K562 (cell line): Measurements from ENCODE around the gene ISM1. TPM values are rescaled to one million over a fixed set of nuclear protein-coding genes. Genes with fewer than 3 reads are reported as not detected.

Source experiments
- ATAC-seq: fragments of 200-7000 bp; cut with Tn5 transposase; 3 replicates; pipeline ENCODE4 v1.9.1; 2020; ENCODE audit warnings: moderate library complexity
- BruUV-seq: library from RNA; stranded (reverse); fragments of 400-500 nt; replicated peaks from 2 replicates; lab custom pipeline; 2021; lab: Mats Ljungman, UMichigan
- CTCF ChIA-PET: fragments of 300-600 bp; formaldehyde crosslinking; extraction: SDS; loops from one replicate; lab custom pipeline; 2021; ENCODE audit warnings: low intra/inter-chr PET ratio; lab: Yijun Ruan, JAX
- POLR2A ChIA-PET: fragments of 300-600, 350-650 bp; sonication (Branson Sonifier 250); formaldehyde crosslinking; extraction: SDS; loops from one replicate; lab custom pipeline; 2021; ENCODE audit warnings: antibody characterized with exemption, inconsistent platforms; lab: Yijun Ruan, JAX
- DNase-seq, 4 experiments: peaks; one replicate each; pipeline versions ENCODE4 v3.0.0 to v3.0.0-alpha.2; 2011 to 2018; ENCODE audit warnings: low spot score in 3 of 4, mixed read lengths in 3 of 4; ENCODE audit errors: extremely low read depth in 1 of 4
- FAIRE-seq: peaks from 2 replicates; lab custom pipeline; 2011; peaks lifted over from hg19 to GRCh38; lab: Jason Lieb, UNC
- H2AFZ ChIP-seq: 2 replicates; pipeline ENCODE4 v1.6.0; 2011; ENCODE audit warnings: low read depth, low read length, control low read depth, inconsistent platforms
- H3K27ac ChIP-seq: fragments of 200-600 bp; 3 replicates; pipeline ENCODE4 v1.8.0; 2011; ENCODE audit warnings: low read depth, mild to moderate bottlenecking, control low read depth, inconsistent platforms, low read length, moderate library complexity, mixed read lengths; ENCODE audit errors: extremely low read depth
- H3K27me3 ChIP-seq, 2 experiments: fragments of 300-600 bp in 1 of 2; 2 replicates in 1 of 2; 3 replicates in 1 of 2; pipeline versions ENCODE4 v1.6.0 to v1.8.0; 2011; ENCODE audit warnings: inconsistent platforms in 2 of 2, low read length in 2 of 2, mild to moderate bottlenecking in 1 of 2, mixed read lengths in 1 of 2, moderate library complexity in 1 of 2; ENCODE audit not compliant: control insufficient read depth in 2 of 2, insufficient read depth in 2 of 2
- H3K36me3 ChIP-seq: fragments of 300-600 bp; 3 replicates; pipeline ENCODE4 v1.8.0; 2011; ENCODE audit warnings: mild to moderate bottlenecking, low read length, inconsistent platforms; ENCODE audit not compliant: control insufficient read depth, insufficient read depth
- H3K4me1 ChIP-seq, 2 experiments: fragments of 200-600 bp in 1 of 2; replicated peaks in 1 of 2; 2 replicates in 1 of 2; 3 replicates in 1 of 2; pipeline versions ENCODE4 v1.5.1 to v1.8.0; 2011; ENCODE audit warnings: inconsistent platforms in 2 of 2, low read length in 2 of 2, mild to moderate bottlenecking in 1 of 2, mixed read lengths in 1 of 2, moderate library complexity in 1 of 2; ENCODE audit not compliant: control insufficient read depth in 2 of 2, insufficient read depth in 2 of 2
- H3K4me2 ChIP-seq: 2 replicates; pipeline ENCODE4 v1.6.1; 2011; ENCODE audit warnings: low read length, control low read depth, inconsistent platforms, mixed read lengths; ENCODE audit not compliant: insufficient read depth
- H3K4me3 ChIP-seq: fragments of 200-600 bp; sonication (generic), shearing (Covaris generic); 2 replicates; pipeline ENCODE4 v1.5.1; 2016; ENCODE audit warnings: control low read depth, inconsistent platforms
- H3K79me2 ChIP-seq: fragments of 200-600 bp; 3 replicates; pipeline ENCODE4 v1.8.0; 2011; ENCODE audit warnings: low read length, inconsistent platforms; ENCODE audit not compliant: control insufficient read depth, insufficient read depth
- H3K9ac ChIP-seq, 2 experiments: 2 replicates each; pipeline versions ENCODE4 v1.6.0 to v1.6.1; 2011; ENCODE audit warnings: low read depth in 2 of 2, low read length in 2 of 2, control low read depth in 1 of 2, inconsistent platforms in 1 of 2, mild to moderate bottlenecking in 1 of 2, mixed read lengths in 1 of 2; ENCODE audit not compliant: insufficient read depth in 1 of 2
- H3K9me1 ChIP-seq: one replicate; pipeline ENCODE4 v1.6.0; 2011; ENCODE audit warnings: inconsistent platforms, mild to moderate bottlenecking, low read length, moderate library complexity; ENCODE audit not compliant: control insufficient read depth, insufficient read depth
- H3K9me3 ChIP-seq: replicated peaks from 2 replicates; pipeline ENCODE4 v1.5.1; 2011; ENCODE audit warnings: low read depth, low read length, inconsistent platforms; ENCODE audit not compliant: control insufficient read depth, insufficient read depth
- H4K20me1 ChIP-seq: replicated peaks from 2 replicates; pipeline ENCODE4 v1.6.1; 2011; ENCODE audit warnings: low read length, inconsistent platforms, mixed read lengths; ENCODE audit not compliant: control insufficient read depth, insufficient read depth
- ARID2 ChIP-seq: fragments of 450-650 bp; IDR thresholded peaks from 2 replicates; pipeline ENCODE4 v1.6.1; 2017; ENCODE audit warnings: antibody characterized with exemption, mild to moderate bottlenecking
- MCM7 ChIP-seq, 2 experiments: fragments of 450-650 bp; IDR thresholded peaks; 2 replicates each; pipeline ENCODE4 v1.6.1; 2016 to 2018
- PHB2 ChIP-seq: fragments of 450-650 bp; IDR thresholded peaks from 2 replicates; pipeline ENCODE4 v1.6.1; 2017; ENCODE audit warnings: low read depth
- RBM15 ChIP-seq: fragments of 200-400 bp; formaldehyde crosslinking; IDR thresholded peaks from 2 replicates; pipeline ENCODE4 v1.6.1; 2018; ENCODE audit warnings: mild to moderate bottlenecking, low read length, moderate library complexity; ENCODE audit not compliant: insufficient read depth
- YY1 ChIP-seq, 3 experiments: IDR thresholded peaks; 2 replicates each; pipeline ENCODE4 v1.6.1; 2011; ENCODE audit warnings: low read length in 2 of 3, mild to moderate bottlenecking in 2 of 3, moderate library complexity in 2 of 3, borderline replicate concordance in 1 of 3, control low read depth in 1 of 3, low read depth in 1 of 3; ENCODE audit not compliant: insufficient read depth in 3 of 3, insufficient replicate concordance in 2 of 3, control insufficient read depth in 1 of 3, insufficient read length in 1 of 3; ENCODE audit errors: extremely low read depth in 1 of 3
- ZFP1 ChIP-seq: fragments of 450-650 bp; formaldehyde crosslinking; IDR thresholded peaks from 2 replicates; pipeline ENCODE4 v1.4.0; 2020; ENCODE audit warnings: mild to moderate bottlenecking, mixed read lengths
- ZNF134 ChIP-seq: fragments of 250-450 bp; sonication (Bioruptor Pico); conservative IDR thresholded peaks from 2 replicates; pipeline ENCODE4 v1.4.0; 2020
- ZNF324 ChIP-seq: fragments of 250-450 bp; sonication (Bioruptor Pico); IDR thresholded peaks from 2 replicates; pipeline ENCODE4 v1.4.0; 2020; ENCODE audit warnings: mild to moderate bottlenecking
- ZNF717 ChIP-seq: fragments of 250-450 bp; sonication (Bioruptor Pico); IDR thresholded peaks from 2 replicates; pipeline ENCODE4 v1.5.0; 2021
- ZNF764 ChIP-seq: fragments of 250-450 bp; sonication (Bioruptor Pico); IDR thresholded peaks from 2 replicates; pipeline ENCODE4 v1.4.0; 2020; ENCODE audit warnings: low read depth, mild to moderate bottlenecking, moderate library complexity
- WGBS: fragments of 100-300 bp; shearing (Covaris generic); methylation state at CpG from one replicate; pipeline ENCODE4 v1.1.6; 2016; ENCODE audit warnings: low coverage, mixed read lengths; ENCODE audit not compliant: insufficient coverage; ENCODE audit errors: missing lambda C conversion rate; 5-methylcytosine and 5-hydroxymethylcytosine counted together
- in situ Hi-C: fragments of 300-500 bp; cut with MboI; formaldehyde crosslinking; loops from 4 replicates; pipeline ENCODE4 v1.15.0; 2018; ENCODE audit warnings: inconsistent platforms, mixed read lengths
- intact Hi-C: fragments of 100-400 bp; cut with micrococcal nuclease; formaldehyde crosslinking; loops from 2 replicates; pipeline ENCODE4 v1.14.2; 2022
- polyA plus RNA-seq, 8 experiments: library from polyadenylated mRNA; depleted of rRNA in 4 of 8; stranded (reverse) in 5 of 8; unstranded in 3 of 8; fragments of >200 nt; fragmentation: Nextera tagmentation in 2 of 8; fragmentation: Illumina TruSeq in 1 of 8; extraction: Ambion mirVana in 2 of 8; extraction: Trizol in 1 of 8; gene quantifications; 2 replicates each; pipeline versions ENCODE4 v1.2.1 to v1.2.3, GENCODE V29; 2011 to 2014; ENCODE audit warnings: inconsistent platforms in 1 of 8, missing spikeins in 1 of 8
- total RNA-seq, 7 experiments: library from RNA; depleted of rRNA in 6 of 7; stranded (reverse); fragments of >200 nt in 6 of 7; fragmentation: Illumina TruSeq in 2 of 7; extraction: Trizol in 2 of 7; gene quantifications; 2 replicates each; pipeline versions ENCODE4 v1.2.1 to v1.2.3, GENCODE V29; 2011 to 2021; ENCODE audit warnings: low replicate concordance in 1 of 7
- TF ChIP-seq, protein P1 (sequence below): fragments of 250-450 bp; sonication (Bioruptor Pico); IDR thresholded peaks from 2 replicates; pipeline ENCODE4 v1.4.0; 2020; ENCODE audit warnings: borderline replicate concordance
- TF ChIP-seq, protein P2 (sequence below): sonication (generic); formaldehyde crosslinking; IDR thresholded peaks from 2 replicates; pipeline ENCODE4 v1.4.0; 2020; ENCODE audit warnings: mild to moderate bottlenecking, missing genetic modification reagents

Gene ISM1
- total and polyA plus RNA-seq, 9 of the 15 experiments (the other 6 are each of a cell fraction or from before 2014, with no cell fraction given): not detected

DNA sequence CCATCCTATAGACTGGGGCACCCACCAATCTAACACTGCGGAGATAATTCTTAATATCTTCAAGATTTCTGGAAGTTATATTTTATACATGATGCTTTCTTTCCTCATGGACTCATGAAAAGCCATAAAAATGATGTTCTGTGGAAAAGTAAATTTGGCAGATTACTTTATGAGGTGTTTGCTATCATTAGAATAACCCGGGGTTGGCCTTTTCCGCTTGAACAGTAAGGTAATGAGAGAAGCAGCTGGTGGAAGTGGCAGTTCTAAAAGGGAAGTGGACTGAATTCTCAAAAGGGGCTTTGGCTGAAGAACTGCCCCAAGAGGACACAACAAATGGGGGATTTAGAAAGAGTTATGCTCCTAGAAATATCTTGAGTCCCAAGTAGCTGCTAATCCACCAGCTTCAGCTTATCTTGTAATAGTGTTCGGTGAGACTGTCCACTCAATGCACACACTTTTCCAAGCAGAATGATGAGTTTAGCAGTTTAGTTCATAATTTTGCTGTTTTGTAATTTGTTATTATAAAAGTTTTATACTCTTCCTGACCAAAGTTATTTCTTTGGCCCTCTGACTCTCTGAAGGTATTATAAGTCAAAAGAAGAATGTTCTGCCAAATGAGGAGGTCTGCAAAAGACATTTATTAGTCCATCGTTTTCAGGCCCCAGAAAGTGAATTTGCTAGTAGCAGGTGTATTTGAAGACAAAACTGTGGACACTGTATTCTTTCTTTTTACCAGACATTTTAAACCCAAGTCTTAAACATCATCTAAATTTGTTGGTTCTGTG, 2.9 kb downstream of the ISM1 start:
- ATAC-seq (no peak), DNase-seq (no peak), FAIRE-seq (no peak)
- intact Hi-C loops: no loop called here
- 6% methylated on average over 5 of the region's 5 CpGs for WGBS
- H3K9me1 ChIP-seq: no peaks in the 10 kb centered on the region
- H3K36me3 ChIP-seq: no peaks in the 10 kb centered on the region
- POLR2A ChIA-PET: no interaction called here
- H3K4me2 ChIP-seq: no peak overlapping the region
- H3K4me3 ChIP-seq: no peak overlapping the region
- H3K27me3 ChIP-seq: no peaks in the 10 kb centered on the region
- no peaks in the 10 kb centered on the region for H3K4me1 ChIP-seq
- no peak overlapping the region for H2AFZ ChIP-seq
- TF ChIP-seq PHB2: no peak
- no peak for TF ChIP-seq YY1 (IDR thresholded peaks at IDR 0.05; ENCODE audit: borderline replicate concordance in 1 of 3, control insufficient read depth in 1 of 3, extremely low read depth in 1 of 3, insufficient read depth in 3 of 3, insufficient read length in 1 of 3, insufficient replicate concordance in 2 of 3, low read depth in 1 of 3, low read length in 2 of 3)
- TF ChIP-seq ZNF717 (CRISPR knock-in tag): no peak
- TF ChIP-seq, protein P1, sequence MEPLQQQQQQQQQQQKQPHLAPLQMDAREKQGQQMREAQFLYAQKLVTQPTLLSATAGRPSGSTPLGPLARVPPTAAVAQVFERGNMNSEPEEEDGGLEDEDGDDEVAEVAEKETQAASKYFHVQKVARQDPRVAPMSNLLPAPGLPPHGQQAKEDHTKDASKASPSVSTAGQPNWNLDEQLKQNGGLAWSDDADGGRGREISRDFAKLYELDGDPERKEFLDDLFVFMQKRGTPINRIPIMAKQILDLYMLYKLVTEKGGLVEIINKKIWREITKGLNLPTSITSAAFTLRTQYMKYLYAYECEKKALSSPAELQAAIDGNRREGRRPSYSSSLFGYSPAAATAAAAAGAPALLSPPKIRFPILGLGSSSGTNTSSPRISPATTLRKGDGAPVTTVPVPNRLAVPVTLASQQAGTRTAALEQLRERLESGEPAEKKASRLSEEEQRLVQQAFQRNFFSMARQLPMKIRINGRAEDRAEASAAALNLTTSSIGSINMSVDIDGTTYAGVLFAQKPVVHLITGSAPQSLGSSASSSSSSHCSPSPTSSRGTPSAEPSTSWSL (CRISPR knock-in tag): no peak
- TF ChIP-seq, protein P2, sequence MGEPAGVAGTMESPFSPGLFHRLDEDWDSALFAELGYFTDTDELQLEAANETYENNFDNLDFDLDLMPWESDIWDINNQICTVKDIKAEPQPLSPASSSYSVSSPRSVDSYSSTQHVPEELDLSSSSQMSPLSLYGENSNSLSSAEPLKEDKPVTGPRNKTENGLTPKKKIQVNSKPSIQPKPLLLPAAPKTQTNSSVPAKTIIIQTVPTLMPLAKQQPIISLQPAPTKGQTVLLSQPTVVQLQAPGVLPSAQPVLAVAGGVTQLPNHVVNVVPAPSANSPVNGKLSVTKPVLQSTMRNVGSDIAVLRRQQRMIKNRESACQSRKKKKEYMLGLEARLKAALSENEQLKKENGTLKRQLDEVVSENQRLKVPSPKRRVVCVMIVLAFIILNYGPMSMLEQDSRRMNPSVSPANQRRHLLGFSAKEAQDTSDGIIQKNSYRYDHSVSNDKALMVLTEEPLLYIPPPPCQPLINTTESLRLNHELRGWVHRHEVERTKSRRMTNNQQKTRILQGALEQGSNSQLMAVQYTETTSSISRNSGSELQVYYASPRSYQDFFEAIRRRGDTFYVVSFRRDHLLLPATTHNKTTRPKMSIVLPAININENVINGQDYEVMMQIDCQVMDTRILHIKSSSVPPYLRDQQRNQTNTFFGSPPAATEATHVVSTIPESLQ (CRISPR knock-in tag): no peak
- TF ChIP-seq ZNF324 (CRISPR knock-in tag): no peak
- TF ChIP-seq ZNF764 (CRISPR knock-in tag): no peak
- no peak for TF ChIP-seq RBM15
- no peak for TF ChIP-seq ARID2
- no peak for TF ChIP-seq MCM7 (IDR thresholded peaks at IDR 0.05)
- no peak for TF ChIP-seq ZFP1
- TF ChIP-seq ZNF134 (CRISPR knock-in tag): no peak
- no peaks in the 10 kb centered on the region for H3K79me2 ChIP-seq
- no peak overlapping the region for H3K9ac ChIP-seq
- H4K20me1 ChIP-seq: no peaks in the 10 kb centered on the region
- CTCF ChIA-PET: no interaction called here
- in situ Hi-C loops: no loop called here
- H3K27ac ChIP-seq: no peak overlapping the region
- no TSS peak for BruUV-seq
- H3K9me3 ChIP-seq: no peaks in the 10 kb centered on the region
